Stomach (tissue), 9 donors: ENCODE results near the gene LYRM4. TPM values are rescaled to one million over a fixed set of nuclear protein-coding genes. Genes with fewer than 3 reads are reported as not detected.

ENCODE experiments used
- DNase-seq, 2 donors: peaks; one replicate each; pipeline versions ENCODE4 v3.0.0 to v3.0.0-alpha.2; 2013 to 2019
- H3K27ac ChIP-seq, 5 donors: fragments of 200-600 bp in 4 of 5; sonication (generic) in 4 of 5; one replicate each; pipeline ENCODE4 v1.5.1; 2013 to 2019; ENCODE audit warnings: mild to moderate bottlenecking in 1 of 5, moderate library complexity in 1 of 5
- H3K27me3 ChIP-seq, 3 donors: fragments of 200-600 bp; sonication (generic); one replicate each; pipeline ENCODE4 v1.5.1; 2017 to 2019; ENCODE audit warnings: mixed run types in 1 of 3
- H3K36me3 ChIP-seq, 4 donors: fragments of 200-600 bp; sonication (generic); 1 replicate in 3 of 4; 2 replicates in 1 of 4; pipeline ENCODE4 v1.5.1; 2016 to 2019
- H3K4me1 ChIP-seq, 4 donors: fragments of 200-600 bp; sonication (generic); one replicate each; pipeline ENCODE4 v1.5.1; 2016 to 2019
- H3K4me3 ChIP-seq, 4 donors: fragments of 200-600 bp; sonication (generic) in 3 of 4; one replicate each; pipeline ENCODE4 v1.5.1; 2016 to 2019; ENCODE audit warnings: mild to moderate bottlenecking in 1 of 4
- H3K9me3 ChIP-seq, 4 donors: fragments of 200-600 bp; sonication (generic); one replicate each; pipeline ENCODE4 v1.5.1; 2016 to 2019
- EP300 ChIP-seq: sonication (generic); formaldehyde crosslinking; IDR thresholded peaks from one replicate; pipeline ENCODE4 v1.6.1; 2017; ENCODE audit warnings: antibody characterized with exemption
- POLR2A ChIP-seq, 4 donors: fragments of 450-650 bp; IDR thresholded peaks; one replicate each; pipeline ENCODE4 v1.6.1; 2016; ENCODE audit warnings: antibody characterized with exemption in 4 of 4, control low read depth in 2 of 4, mild to moderate bottlenecking in 1 of 4, moderate library complexity in 1 of 4
- POLR2AphosphoS5 ChIP-seq, 3 donors: sonication (generic); formaldehyde crosslinking; IDR thresholded peaks; one replicate each; pipeline ENCODE4 v1.6.1; 2016; ENCODE audit warnings: antibody characterized with exemption in 3 of 3
- WGBS, 5 donors: extraction: QIAGEN DNeasy Blood & Tissue Kit in 3 of 5; methylation state at CpG; one replicate each; pipeline versions ENCODE4 v1.1.5 to v1.1.7; 2013 to 2018; 5-methylcytosine and 5-hydroxymethylcytosine counted together
- intact Hi-C: fragments of 100-400 bp; cut with DNase I; formaldehyde crosslinking; loops from one replicate; pipeline ENCODE4 v1.15.1; 2023; ENCODE audit warnings: low total_unique reads
- polyA plus RNA-seq, 3 donors: library from polyadenylated mRNA; stranded (reverse); fragments of 200-250 nt; gene quantifications; one replicate each; pipeline ENCODE4 v1.2.3, GENCODE V29; 2013
- total RNA-seq, 5 donors: library from RNA; depleted of rRNA; stranded (reverse); fragments of >200 nt; gene quantifications; one replicate each; pipeline versions ENCODE4 v1.1.0 to v1.2.3, GENCODE V29; 2014 to 2016
- TF ChIP-seq, protein P1 (sequence below), 7 experiments: fragments of 450-650 bp in 4 of 7; fragments of 200-600 bp in 3 of 7; sonication (generic) in 3 of 7; IDR thresholded peaks; one replicate each; pipeline ENCODE4 v1.5.1; 2016 to 2019; ENCODE audit warnings: antibody characterized with exemption in 7 of 7, control low read depth in 2 of 7, mild to moderate bottlenecking in 1 of 7
- donor health status: healthy with polysubstance abuse.
- donor health status: Bipolar disorder and iron deficiency.
- donor health status: healthy.

Gene LYRM4
- total and polyA plus RNA-seq, 8 donors = 0.58 to 31.4 (median 18.5) TPM; not detected in 1

GRCh38 chr6:5162355-5162754 is 98.4 kb downstream of the LYRM4 start:
- TF ChIP-seq, protein P1, sequence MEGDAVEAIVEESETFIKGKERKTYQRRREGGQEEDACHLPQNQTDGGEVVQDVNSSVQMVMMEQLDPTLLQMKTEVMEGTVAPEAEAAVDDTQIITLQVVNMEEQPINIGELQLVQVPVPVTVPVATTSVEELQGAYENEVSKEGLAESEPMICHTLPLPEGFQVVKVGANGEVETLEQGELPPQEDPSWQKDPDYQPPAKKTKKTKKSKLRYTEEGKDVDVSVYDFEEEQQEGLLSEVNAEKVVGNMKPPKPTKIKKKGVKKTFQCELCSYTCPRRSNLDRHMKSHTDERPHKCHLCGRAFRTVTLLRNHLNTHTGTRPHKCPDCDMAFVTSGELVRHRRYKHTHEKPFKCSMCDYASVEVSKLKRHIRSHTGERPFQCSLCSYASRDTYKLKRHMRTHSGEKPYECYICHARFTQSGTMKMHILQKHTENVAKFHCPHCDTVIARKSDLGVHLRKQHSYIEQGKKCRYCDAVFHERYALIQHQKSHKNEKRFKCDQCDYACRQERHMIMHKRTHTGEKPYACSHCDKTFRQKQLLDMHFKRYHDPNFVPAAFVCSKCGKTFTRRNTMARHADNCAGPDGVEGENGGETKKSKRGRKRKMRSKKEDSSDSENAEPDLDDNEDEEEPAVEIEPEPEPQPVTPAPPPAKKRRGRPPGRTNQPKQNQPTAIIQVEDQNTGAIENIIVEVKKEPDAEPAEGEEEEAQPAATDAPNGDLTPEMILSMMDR (IDR thresholded peaks at IDR 0.05) = no peak
- no peak for TF ChIP-seq EP300
- no peak for TF ChIP-seq POLR2AphosphoS5 (IDR thresholded peaks at IDR 0.05)
- no peak for TF ChIP-seq POLR2A (IDR thresholded peaks at IDR 0.05)
- no peak overlapping the region for H3K4me3 ChIP-seq
- no peaks in the 10 kb centered on the region for H3K9me3 ChIP-seq
- no peaks in the 10 kb centered on the region for H3K27me3 ChIP-seq
- no peaks in the 10 kb centered on the region for H3K36me3 ChIP-seq
- no peak overlapping the region for H3K27ac ChIP-seq
- DNase-seq = no peak
- H3K4me1 ChIP-seq = no peaks in the 10 kb centered on the region
- intact Hi-C loops = no loop called here
- WGBS, 5 donors = 79 to 91% (median 84%) methylated on average over 5 of the region's 5 CpGs

GRCh38 chr6:5160206-5160605 is 100.5 kb downstream of the LYRM4 start:
- TF ChIP-seq, protein P1 (IDR thresholded peaks at IDR 0.05) = no peak
- no peak for TF ChIP-seq POLR2A (IDR thresholded peaks at IDR 0.05)
- TF ChIP-seq POLR2AphosphoS5 (IDR thresholded peaks at IDR 0.05) = no peak
- TF ChIP-seq EP300 = no peak
- Histone ChIP-seq H3K4me1 (no peaks in the 10 kb centered on the region), H3K27ac (no peak overlapping the region), H3K27me3 (no peaks in the 10 kb centered on the region), H3K36me3 (no peaks in the 10 kb centered on the region), H3K4me3 (no peak overlapping the region), H3K9me3 (no peaks in the 10 kb centered on the region)
- WGBS, 5 donors = 88 to 94% (median 90%) methylated on average over 4 of the region's 4 CpGs
- DNase-seq = no peak
- intact Hi-C loops = no loop called here

DNA sequence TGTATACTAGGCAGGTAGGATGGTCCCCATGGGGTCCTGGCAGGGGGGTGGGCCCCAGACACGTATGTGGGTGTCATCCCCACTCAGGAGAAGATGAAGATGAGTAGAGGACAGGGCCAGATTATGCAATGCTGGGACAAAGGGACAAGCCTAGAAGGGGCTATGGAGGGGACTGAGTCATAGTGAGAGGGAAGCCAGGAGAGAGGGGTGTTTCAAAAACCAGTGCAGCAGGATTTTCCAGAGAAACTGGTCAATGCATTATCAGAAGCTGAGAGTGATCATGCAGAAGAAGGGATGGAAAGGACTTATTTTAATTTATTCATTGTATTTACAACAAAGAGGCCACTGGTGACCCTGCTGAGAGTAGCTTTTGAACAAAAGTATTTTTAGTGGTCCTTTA is 101.6 kb downstream of the LYRM4 start:
- WGBS, 5 donors = 78 to 92% (median 83%) methylated on average over 1 of the region's 1 CpG
- DNase-seq = no peak
- Histone ChIP-seq H3K36me3 (no peaks in the 10 kb centered on the region), H3K4me3 (no peak overlapping the region), H3K27ac (no peak overlapping the region), H3K9me3 (no peaks in the 10 kb centered on the region), H3K4me1 (no peaks in the 10 kb centered on the region), H3K27me3 (no peaks in the 10 kb centered on the region)
- intact Hi-C loops = no loop called here
- TF ChIP-seq EP300 (no peak), POLR2AphosphoS5 (IDR thresholded peaks at IDR 0.05) (no peak), POLR2A (IDR thresholded peaks at IDR 0.05) (no peak)
- TF ChIP-seq, protein P1 (IDR thresholded peaks at IDR 0.05) = no peak

- no peaks in the 10 kb centered on the region for H3K27me3 ChIP-seq
- intact Hi-C loops = no loop called here
- H3K27ac ChIP-seq = no peak overlapping the region
- WGBS, 5 donors = 37 to 40% (median 38%) methylated on average over 3 of the region's 3 CpGs
- H3K9me3 ChIP-seq = no peaks in the 10 kb centered on the region
- H3K36me3 ChIP-seq = no peaks in the 10 kb centered on the region
- TF ChIP-seq POLR2A (IDR thresholded peaks at IDR 0.05) (no peak), EP300 (no peak), POLR2AphosphoS5 (IDR thresholded peaks at IDR 0.05) (no peak)
- TF ChIP-seq, protein P1 (IDR thresholded peaks at IDR 0.05) = no peak
- H3K4me1 ChIP-seq = no peaks in the 10 kb centered on the region
- no peak overlapping the region for H3K4me3 ChIP-seq
- no peak for DNase-seq
Observed at GRCh38 chr6:5158180-5158579, 102.6 kb downstream of the LYRM4 start.
